ENCODE measurements around the gene FAM187B. TPM values are rescaled to one million over a fixed set of nuclear protein-coding genes. Genes with fewer than 3 reads are reported as not detected.

The FAM187B gene
- total and polyA plus RNA-seq, 2 experiments from 2014 or later, result 0.23 TPM; not detected in 1

DNA sequence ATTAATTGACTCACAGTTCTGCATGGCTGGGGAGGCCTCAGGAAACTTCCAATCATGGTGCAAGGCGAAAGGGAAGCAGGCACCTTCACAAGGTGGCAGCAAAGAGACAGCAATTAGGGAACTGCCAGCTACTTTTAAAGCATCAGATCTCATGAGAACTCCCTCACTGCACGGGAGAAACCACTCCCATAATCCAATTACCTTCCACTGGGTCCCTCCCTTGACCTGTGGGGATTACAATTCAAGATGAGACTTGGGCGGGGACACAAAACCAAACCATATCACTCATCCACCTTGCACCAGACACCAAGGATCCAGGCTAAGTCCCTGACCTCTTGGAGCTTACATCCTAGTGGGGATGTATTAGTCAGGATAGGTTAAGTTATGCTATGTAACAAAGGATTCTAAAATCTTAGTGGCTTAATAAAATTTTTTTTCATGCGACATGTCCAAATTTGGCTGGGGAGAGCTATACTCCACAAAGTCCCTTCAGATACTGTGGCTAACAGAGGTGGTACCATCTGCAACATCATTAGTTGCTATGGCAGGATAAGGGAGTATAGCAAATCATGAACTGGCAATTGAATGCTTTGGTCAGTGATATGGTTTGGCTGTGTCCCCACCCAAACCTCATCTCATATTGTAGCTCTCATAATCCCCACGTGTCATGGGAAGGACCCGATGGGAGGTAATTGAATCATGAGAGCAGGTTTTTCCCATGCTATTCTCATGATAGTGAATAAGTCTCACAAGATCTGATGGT is 8.3 kb upstream of the FAM187B start:
- Mint-ChIP-seq H3K36me3 (ENCODE audit: low read depth) (peaks cover 7% of the 10 kb centered on the region; the same call in 1 of the 3 replicates), H3K4me1 (no peaks in the 10 kb centered on the region), H3K4me3 (no peak overlapping the region), H3K27ac (no peak overlapping the region), H3K27me3 (ENCODE audit: insufficient read depth, low read depth, poor library complexity) (no peaks in the 10 kb centered on the region), H3K9me3 (peaks cover 30% of the 10 kb centered on the region)
- H2AFZ ChIP-seq, result no peak overlapping the region
- no peak overlapping the region for H3K27ac ChIP-seq (ENCODE audit: low read depth)
- no peak for TF ChIP-seq JUNB (IDR thresholded peaks at IDR 0.05; ENCODE audit: unreplicated experiment)
- TF ChIP-seq ZNF114 (CRISPR knock-in tag; IDR thresholded peaks at IDR 0.05), result no peak
- TF ChIP-seq, protein P1, sequence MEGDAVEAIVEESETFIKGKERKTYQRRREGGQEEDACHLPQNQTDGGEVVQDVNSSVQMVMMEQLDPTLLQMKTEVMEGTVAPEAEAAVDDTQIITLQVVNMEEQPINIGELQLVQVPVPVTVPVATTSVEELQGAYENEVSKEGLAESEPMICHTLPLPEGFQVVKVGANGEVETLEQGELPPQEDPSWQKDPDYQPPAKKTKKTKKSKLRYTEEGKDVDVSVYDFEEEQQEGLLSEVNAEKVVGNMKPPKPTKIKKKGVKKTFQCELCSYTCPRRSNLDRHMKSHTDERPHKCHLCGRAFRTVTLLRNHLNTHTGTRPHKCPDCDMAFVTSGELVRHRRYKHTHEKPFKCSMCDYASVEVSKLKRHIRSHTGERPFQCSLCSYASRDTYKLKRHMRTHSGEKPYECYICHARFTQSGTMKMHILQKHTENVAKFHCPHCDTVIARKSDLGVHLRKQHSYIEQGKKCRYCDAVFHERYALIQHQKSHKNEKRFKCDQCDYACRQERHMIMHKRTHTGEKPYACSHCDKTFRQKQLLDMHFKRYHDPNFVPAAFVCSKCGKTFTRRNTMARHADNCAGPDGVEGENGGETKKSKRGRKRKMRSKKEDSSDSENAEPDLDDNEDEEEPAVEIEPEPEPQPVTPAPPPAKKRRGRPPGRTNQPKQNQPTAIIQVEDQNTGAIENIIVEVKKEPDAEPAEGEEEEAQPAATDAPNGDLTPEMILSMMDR (conservative IDR thresholded peaks at IDR 0.05; ENCODE audit: low read depth in 2 of 2), result peak; percentile 43 to 66
- no peak for TF ChIP-seq NANOG (IDR thresholded peaks at IDR 0.05; ENCODE audit: borderline replicate concordance)
- no peak for TF ChIP-seq STAT1 (IDR thresholded peaks at IDR 0.05; ENCODE audit: unreplicated experiment)
- TF ChIP-seq, protein P2, sequence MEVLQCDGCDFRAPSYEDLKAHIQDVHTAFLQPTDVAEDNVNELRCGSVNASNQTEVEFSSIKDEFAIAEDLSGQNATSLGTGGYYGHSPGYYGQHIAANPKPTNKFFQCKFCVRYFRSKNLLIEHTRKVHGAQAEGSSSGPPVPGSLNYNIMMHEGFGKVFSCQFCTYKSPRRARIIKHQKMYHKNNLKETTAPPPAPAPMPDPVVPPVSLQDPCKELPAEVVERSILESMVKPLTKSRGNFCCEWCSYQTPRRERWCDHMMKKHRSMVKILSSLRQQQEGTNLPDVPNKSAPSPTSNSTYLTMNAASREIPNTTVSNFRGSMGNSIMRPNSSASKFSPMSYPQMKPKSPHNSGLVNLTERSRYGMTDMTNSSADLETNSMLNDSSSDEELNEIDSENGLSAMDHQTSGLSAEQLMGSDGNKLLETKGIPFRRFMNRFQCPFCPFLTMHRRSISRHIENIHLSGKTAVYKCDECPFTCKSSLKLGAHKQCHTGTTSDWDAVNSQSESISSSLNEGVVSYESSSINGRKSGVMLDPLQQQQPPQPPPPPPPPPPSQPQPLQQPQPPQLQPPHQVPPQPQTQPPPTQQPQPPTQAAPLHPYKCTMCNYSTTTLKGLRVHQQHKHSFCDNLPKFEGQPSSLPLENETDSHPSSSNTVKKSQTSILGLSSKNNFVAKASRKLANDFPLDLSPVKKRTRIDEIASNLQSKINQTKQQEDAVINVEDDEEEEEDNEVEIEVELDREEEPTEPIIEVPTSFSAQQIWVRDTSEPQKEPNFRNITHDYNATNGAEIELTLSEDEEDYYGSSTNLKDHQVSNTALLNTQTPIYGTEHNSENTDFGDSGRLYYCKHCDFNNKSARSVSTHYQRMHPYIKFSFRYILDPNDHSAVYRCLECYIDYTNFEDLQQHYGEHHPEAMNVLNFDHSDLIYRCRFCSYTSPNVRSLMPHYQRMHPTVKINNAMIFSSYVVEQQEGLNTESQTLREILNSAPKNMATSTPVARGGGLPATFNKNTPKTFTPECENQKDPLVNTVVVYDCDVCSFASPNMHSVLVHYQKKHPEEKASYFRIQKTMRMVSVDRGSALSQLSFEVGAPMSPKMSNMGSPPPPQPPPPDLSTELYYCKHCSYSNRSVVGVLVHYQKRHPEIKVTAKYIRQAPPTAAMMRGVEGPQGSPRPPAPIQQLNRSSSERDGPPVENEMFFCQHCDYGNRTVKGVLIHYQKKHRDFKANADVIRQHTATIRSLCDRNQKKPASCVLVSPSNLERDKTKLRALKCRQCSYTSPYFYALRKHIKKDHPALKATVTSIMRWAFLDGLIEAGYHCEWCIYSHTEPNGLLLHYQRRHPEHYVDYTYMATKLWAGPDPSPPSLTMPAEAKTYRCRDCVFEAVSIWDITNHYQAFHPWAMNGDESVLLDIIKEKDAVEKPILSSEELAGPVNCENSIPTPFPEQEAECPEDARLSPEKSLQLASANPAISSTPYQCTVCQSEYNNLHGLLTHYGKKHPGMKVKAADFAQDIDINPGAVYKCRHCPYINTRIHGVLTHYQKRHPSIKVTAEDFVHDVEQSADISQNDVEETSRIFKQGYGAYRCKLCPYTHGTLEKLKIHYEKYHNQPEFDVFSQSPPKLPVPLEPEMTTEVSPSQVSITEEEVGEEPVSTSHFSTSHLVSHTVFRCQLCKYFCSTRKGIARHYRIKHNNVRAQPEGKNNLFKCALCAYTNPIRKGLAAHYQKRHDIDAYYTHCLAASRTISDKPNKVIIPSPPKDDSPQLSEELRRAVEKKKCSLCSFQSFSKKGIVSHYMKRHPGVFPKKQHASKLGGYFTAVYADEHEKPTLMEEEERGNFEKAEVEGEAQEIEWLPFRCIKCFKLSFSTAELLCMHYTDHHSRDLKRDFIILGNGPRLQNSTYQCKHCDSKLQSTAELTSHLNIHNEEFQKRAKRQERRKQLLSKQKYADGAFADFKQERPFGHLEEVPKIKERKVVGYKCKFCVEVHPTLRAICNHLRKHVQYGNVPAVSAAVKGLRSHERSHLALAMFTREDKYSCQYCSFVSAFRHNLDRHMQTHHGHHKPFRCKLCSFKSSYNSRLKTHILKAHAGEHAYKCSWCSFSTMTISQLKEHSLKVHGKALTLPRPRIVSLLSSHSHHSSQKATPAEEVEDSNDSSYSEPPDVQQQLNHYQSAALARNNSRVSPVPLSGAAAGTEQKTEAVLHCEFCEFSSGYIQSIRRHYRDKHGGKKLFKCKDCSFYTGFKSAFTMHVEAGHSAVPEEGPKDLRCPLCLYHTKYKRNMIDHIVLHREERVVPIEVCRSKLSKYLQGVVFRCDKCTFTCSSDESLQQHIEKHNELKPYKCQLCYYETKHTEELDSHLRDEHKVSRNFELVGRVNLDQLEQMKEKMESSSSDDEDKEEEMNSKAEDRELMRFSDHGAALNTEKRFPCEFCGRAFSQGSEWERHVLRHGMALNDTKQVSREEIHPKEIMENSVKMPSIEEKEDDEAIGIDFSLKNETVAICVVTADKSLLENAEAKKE (CRISPR knock-in tag; IDR thresholded peaks at IDR 0.05), result no peak
- no peak for TF ChIP-seq ZNF331 (CRISPR knock-in tag; IDR thresholded peaks at IDR 0.05; ENCODE audit: low read depth)
- no peaks in the 10 kb centered on the region for H3K79me2 ChIP-seq (replicated peaks; ENCODE audit: insufficient read depth)
- peak; percentile 67 for DNase-seq (ENCODE audit: low spot score)
- H3F3A ChIP-seq (replicated peaks; ENCODE audit: low read depth), result no peaks in the 10 kb centered on the region
- H3K4me1 ChIP-seq (ENCODE audit: insufficient read depth), result no peaks in the 10 kb centered on the region
- H4K20me1 ChIP-seq (replicated peaks; ENCODE audit: insufficient read depth), result no peaks in the 10 kb centered on the region
- H3K36me3 ChIP-seq (ENCODE audit: insufficient read depth), result no peaks in the 10 kb centered on the region
- H3K4me3 ChIP-seq, result no peak overlapping the region
- no peak overlapping the region for H3K4me2 ChIP-seq
- no peaks in the 10 kb centered on the region for H3K27me3 ChIP-seq (ENCODE audit: insufficient read depth)
- H3K9me2 ChIP-seq (ENCODE audit: insufficient read depth), result no peaks in the 10 kb centered on the region
- ATAC-seq, result peak; percentile 57
